SK-N-SH (cell line): ENCODE measurements around the gene SFI1. TPM values are rescaled to one million over a fixed set of nuclear protein-coding genes. Genes with fewer than 3 reads are reported as not detected.

Experiments
- CTCF ChIA-PET: fragments of 300-600, 350-600 bp; formaldehyde crosslinking; extraction: SDS; loops from one replicate; lab custom pipeline; 2021; lab: Yijun Ruan, JAX
- POLR2A ChIA-PET: fragments of 350-600 bp; sonication (Branson Sonifier 250); formaldehyde crosslinking; extraction: SDS; loops from one replicate; lab custom pipeline; 2020; ENCODE audit warnings: antibody characterized with exemption, inconsistent platforms; lab: Yijun Ruan, JAX
- DNase-seq: peaks from one replicate; pipeline ENCODE4 v3.0.0; 2012
- H2AFZ ChIP-seq: fragments of 200-600 bp; sonication (generic); 2 replicates; pipeline ENCODE4 v1.8.1; 2016; ENCODE audit warnings: antibody characterized with exemption, mild to moderate bottlenecking, low read depth
- H3F3A ChIP-seq: fragments of 200-600 bp; sonication (generic); replicated peaks from 2 replicates; pipeline ENCODE3; 2016; ENCODE audit warnings: antibody characterized with exemption, mild to moderate bottlenecking; ENCODE audit not compliant: insufficient read depth
- H3K27ac ChIP-seq, 2 experiments: fragments of 200-500 bp in 1 of 2; fragments of 200-600 bp in 1 of 2; sonication (Bioruptor generic) in 1 of 2; sonication (generic), shearing (Covaris generic) in 1 of 2; 2 replicates each; pipeline versions ENCODE4 v1.5.1 to v1.6.1; 2014 to 2016; ENCODE audit warnings: low read depth in 2 of 2, inconsistent platforms in 1 of 2, low read length in 1 of 2, mild to moderate bottlenecking in 1 of 2, mixed read lengths in 1 of 2
- H3K27me3 ChIP-seq: fragments of 200-600 bp; sonication (generic), shearing (Covaris generic); 2 replicates; pipeline ENCODE4 v1.6.1; 2016; ENCODE audit warnings: mixed run types; ENCODE audit not compliant: insufficient read depth
- H3K36me3 ChIP-seq, 2 experiments: fragments of 200-500 bp in 1 of 2; fragments of 200-600 bp in 1 of 2; sonication (Bioruptor generic) in 1 of 2; sonication (generic) in 1 of 2; replicated peaks in 1 of 2; 2 replicates each; pipeline versions ENCODE3 to v1.5.1; 2014 to 2016; ENCODE audit warnings: low read length in 1 of 2, mild to moderate bottlenecking in 1 of 2; ENCODE audit not compliant: insufficient read depth in 2 of 2, control insufficient read depth in 1 of 2
- H3K4me1 ChIP-seq, 2 experiments: fragments of 200-500 bp in 1 of 2; fragments of 200-600 bp in 1 of 2; sonication (Bioruptor generic) in 1 of 2; sonication (generic), shearing (Covaris generic) in 1 of 2; 2 replicates each; pipeline versions ENCODE4 v1.5.1 to v1.6.1; 2014 to 2016; ENCODE audit warnings: low read depth in 1 of 2, low read length in 1 of 2, mixed run types in 1 of 2; ENCODE audit not compliant: insufficient read depth in 2 of 2, control insufficient read depth in 1 of 2
- H3K4me2 ChIP-seq: fragments of 200-600 bp; sonication (generic), shearing (Covaris generic); 2 replicates; pipeline ENCODE4 v1.6.1; 2017; ENCODE audit warnings: mixed run types
- H3K4me3 ChIP-seq, 2 experiments: fragments of 200-500 bp in 1 of 2; fragments of 200-600 bp in 1 of 2; sonication (Bioruptor generic) in 1 of 2; sonication (generic), shearing (Covaris generic) in 1 of 2; 2 replicates each; pipeline versions ENCODE4 v1.5.1 to v1.8.1; 2014 to 2016; ENCODE audit warnings: low read depth in 2 of 2, inconsistent platforms in 1 of 2, low read length in 1 of 2, mild to moderate bottlenecking in 1 of 2, mixed read lengths in 1 of 2, moderate library complexity in 1 of 2
- H3K79me2 ChIP-seq: fragments of 200-600 bp; sonication (generic); 2 replicates; pipeline ENCODE4 v1.8.1; 2017; ENCODE audit warnings: mild to moderate bottlenecking; ENCODE audit not compliant: insufficient read depth
- H3K9ac ChIP-seq: fragments of 200-600 bp; sonication (generic); 2 replicates; pipeline ENCODE4 v1.6.1; 2017; ENCODE audit warnings: mixed run types
- H3K9me2 ChIP-seq: fragments of 200-600 bp; sonication (generic); 2 replicates; pipeline ENCODE4 v1.6.1; 2017; ENCODE audit warnings: mixed run types
- H3K9me3 ChIP-seq: fragments of 200-600 bp; sonication (generic); 2 replicates; pipeline ENCODE4 v1.6.1; 2017; ENCODE audit warnings: mixed run types, mild to moderate bottlenecking, moderate library complexity
- H4K20me1 ChIP-seq: fragments of 200-600 bp; sonication (generic); 2 replicates; pipeline ENCODE4 v1.6.1; 2017; ENCODE audit warnings: mild to moderate bottlenecking, mixed run types; ENCODE audit not compliant: insufficient read depth
- ELF1 ChIP-seq: IDR thresholded peaks from 2 replicates; pipeline ENCODE4 v1.4.0; 2012
- EP300 ChIP-seq, 2 experiments: IDR thresholded peaks; 2 replicates each; pipeline versions ENCODE4 v1.4.0 to v1.6.1; 2012; ENCODE audit warnings: borderline replicate concordance in 1 of 2, low read depth in 1 of 2, low read length in 1 of 2
- FOSL2 ChIP-seq: IDR thresholded peaks from 2 replicates; pipeline ENCODE4 v1.4.0; 2012; ENCODE audit warnings: low read depth, mild to moderate bottlenecking, moderate library complexity, borderline replicate concordance
- GABPA ChIP-seq: IDR thresholded peaks from 2 replicates; pipeline ENCODE4 v1.4.0; 2012; ENCODE audit warnings: low read depth, mild to moderate bottlenecking
- SIN3A ChIP-seq: IDR thresholded peaks from 2 replicates; pipeline ENCODE4 v1.6.1; 2012; ENCODE audit warnings: low read depth, mild to moderate bottlenecking, low read length, moderate library complexity, borderline replicate concordance
- WGBS: methylation state at CpG from one replicate; pipeline ENCODE4 v1.1.6; 2017; ENCODE audit warnings: low lambda C conversion rate; 5-methylcytosine and 5-hydroxymethylcytosine counted together
- polyA plus RNA-seq, 3 experiments: library from polyadenylated mRNA; depleted of rRNA; stranded (reverse); fragments of >200 nt; gene quantifications; 2 replicates each; pipeline ENCODE4 v1.2.3, GENCODE V29; 2012
- TF ChIP-seq, protein P1 (sequence below): IDR thresholded peaks from 2 replicates; pipeline ENCODE4 v1.6.1; 2012; ENCODE audit warnings: mild to moderate bottlenecking, low read depth, low read length, moderate library complexity
- TF ChIP-seq, protein P2 (sequence below): IDR thresholded peaks from 2 replicates; pipeline ENCODE4 v1.4.0; 2012; ENCODE audit warnings: low read depth
- TF ChIP-seq, protein P3 (sequence below): IDR thresholded peaks from 2 replicates; pipeline ENCODE4; 2012
- TF ChIP-seq, protein P4 (sequence below): fragments of 150-350 bp; IDR thresholded peaks from 2 replicates; pipeline ENCODE4 v1.6.1; 2016; ENCODE audit warnings: mild to moderate bottlenecking, low read depth, low read length

SFI1 gene
- polyA plus RNA-seq, 1 of the 3 experiments (the other 2 are of a cell fraction), result 24.7 TPM

DNA sequence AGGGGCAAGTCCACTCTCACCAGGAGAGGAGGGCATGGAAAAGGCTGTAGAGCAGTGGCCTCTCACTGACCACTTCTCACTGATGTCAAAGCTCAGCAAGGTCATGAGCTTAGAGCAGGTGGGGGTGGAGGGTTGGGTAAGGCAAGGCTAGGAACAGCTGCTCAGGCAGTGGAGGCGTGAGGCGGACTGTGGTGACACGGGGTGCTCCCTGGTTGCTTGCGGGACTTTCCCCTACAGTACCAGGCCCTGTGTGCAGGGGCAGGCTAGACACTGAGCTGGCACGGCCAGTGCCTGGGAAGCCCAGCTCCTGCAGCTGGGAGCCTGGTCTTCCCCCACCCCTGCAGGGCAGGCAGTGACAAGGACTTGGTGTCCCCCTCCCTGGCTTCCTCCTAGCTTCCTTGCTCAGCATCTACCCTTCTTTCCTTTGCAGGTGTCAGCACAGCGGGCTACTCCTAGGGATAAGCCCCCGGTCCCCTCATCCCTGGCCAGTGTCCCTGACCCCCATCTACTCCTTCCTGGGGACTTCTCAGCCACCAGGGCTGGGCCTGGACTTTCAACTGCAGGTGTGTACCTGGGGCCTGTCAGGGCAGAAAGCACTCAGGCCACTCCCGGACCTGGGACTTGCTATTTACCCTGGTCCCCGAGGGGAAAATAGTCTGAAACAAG, 120.1 kb downstream of the SFI1 start:
- peaks cover 3 to 44% of the 10 kb centered on the region in 2 experiments for H3K36me3 ChIP-seq
- ChIA-PET POLR2A (no interaction called here), CTCF (interaction anchor here (1.2 to 2.9 kb wide), 4 partner anchors 11 to 55 kb away, joined by 3 to 9 read pairs (median 6); no protein-coding TSS in a partner anchor)
- H4K20me1 ChIP-seq, result no peaks in the 10 kb centered on the region
- peaks cover 0 to 7% of the 10 kb centered on the region in 2 experiments; a peak in 1 of 4 replicates for H3K4me1 ChIP-seq
- no peak overlapping the region for H3K4me2 ChIP-seq
- no peaks in the 10 kb centered on the region for H3F3A ChIP-seq
- TF ChIP-seq, protein P1, sequence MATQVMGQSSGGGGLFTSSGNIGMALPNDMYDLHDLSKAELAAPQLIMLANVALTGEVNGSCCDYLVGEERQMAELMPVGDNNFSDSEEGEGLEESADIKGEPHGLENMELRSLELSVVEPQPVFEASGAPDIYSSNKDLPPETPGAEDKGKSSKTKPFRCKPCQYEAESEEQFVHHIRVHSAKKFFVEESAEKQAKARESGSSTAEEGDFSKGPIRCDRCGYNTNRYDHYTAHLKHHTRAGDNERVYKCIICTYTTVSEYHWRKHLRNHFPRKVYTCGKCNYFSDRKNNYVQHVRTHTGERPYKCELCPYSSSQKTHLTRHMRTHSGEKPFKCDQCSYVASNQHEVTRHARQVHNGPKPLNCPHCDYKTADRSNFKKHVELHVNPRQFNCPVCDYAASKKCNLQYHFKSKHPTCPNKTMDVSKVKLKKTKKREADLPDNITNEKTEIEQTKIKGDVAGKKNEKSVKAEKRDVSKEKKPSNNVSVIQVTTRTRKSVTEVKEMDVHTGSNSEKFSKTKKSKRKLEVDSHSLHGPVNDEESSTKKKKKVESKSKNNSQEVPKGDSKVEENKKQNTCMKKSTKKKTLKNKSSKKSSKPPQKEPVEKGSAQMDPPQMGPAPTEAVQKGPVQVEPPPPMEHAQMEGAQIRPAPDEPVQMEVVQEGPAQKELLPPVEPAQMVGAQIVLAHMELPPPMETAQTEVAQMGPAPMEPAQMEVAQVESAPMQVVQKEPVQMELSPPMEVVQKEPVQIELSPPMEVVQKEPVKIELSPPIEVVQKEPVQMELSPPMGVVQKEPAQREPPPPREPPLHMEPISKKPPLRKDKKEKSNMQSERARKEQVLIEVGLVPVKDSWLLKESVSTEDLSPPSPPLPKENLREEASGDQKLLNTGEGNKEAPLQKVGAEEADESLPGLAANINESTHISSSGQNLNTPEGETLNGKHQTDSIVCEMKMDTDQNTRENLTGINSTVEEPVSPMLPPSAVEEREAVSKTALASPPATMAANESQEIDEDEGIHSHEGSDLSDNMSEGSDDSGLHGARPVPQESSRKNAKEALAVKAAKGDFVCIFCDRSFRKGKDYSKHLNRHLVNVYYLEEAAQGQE, result no peak
- TF ChIP-seq EP300 (IDR thresholded peaks at IDR 0.05; ENCODE audit: borderline replicate concordance in 1 of 2, low read depth in 1 of 2, low read length in 1 of 2) (no peak), FOSL2 (no peak), ELF1 (no peak), GABPA (no peak), SIN3A (no peak)
- TF ChIP-seq, protein P2, sequence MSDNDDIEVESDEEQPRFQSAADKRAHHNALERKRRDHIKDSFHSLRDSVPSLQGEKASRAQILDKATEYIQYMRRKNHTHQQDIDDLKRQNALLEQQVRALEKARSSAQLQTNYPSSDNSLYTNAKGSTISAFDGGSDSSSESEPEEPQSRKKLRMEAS, result no peak
- TF ChIP-seq, protein P3, sequence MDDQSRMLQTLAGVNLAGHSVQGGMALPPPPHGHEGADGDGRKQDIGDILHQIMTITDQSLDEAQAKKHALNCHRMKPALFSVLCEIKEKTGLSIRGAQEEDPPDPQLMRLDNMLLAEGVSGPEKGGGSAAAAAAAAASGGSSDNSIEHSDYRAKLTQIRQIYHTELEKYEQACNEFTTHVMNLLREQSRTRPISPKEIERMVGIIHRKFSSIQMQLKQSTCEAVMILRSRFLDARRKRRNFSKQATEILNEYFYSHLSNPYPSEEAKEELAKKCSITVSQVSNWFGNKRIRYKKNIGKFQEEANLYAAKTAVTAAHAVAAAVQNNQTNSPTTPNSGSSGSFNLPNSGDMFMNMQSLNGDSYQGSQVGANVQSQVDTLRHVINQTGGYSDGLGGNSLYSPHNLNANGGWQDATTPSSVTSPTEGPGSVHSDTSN, result no peak
- TF ChIP-seq, protein P4, sequence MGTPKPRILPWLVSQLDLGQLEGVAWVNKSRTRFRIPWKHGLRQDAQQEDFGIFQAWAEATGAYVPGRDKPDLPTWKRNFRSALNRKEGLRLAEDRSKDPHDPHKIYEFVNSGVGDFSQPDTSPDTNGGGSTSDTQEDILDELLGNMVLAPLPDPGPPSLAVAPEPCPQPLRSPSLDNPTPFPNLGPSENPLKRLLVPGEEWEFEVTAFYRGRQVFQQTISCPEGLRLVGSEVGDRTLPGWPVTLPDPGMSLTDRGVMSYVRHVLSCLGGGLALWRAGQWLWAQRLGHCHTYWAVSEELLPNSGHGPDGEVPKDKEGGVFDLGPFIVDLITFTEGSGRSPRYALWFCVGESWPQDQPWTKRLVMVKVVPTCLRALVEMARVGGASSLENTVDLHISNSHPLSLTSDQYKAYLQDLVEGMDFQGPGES, result no peak
- H3K79me2 ChIP-seq, result no peaks in the 10 kb centered on the region
- no peak for DNase-seq
- H3K9ac ChIP-seq, result no peak overlapping the region
- no peaks in the 10 kb centered on the region for H3K9me2 ChIP-seq
- 92% methylated on average over 4 of the region's 9 CpGs for WGBS
- no peak overlapping the region for H3K4me3 ChIP-seq
- H3K27me3 ChIP-seq, result no peaks in the 10 kb centered on the region
- H3K27ac ChIP-seq, result no peak overlapping the region; a peak in 1 of 4 replicates
- H2AFZ ChIP-seq, result no peak overlapping the region
- H3K9me3 ChIP-seq, result no peaks in the 10 kb centered on the region
